Ovary (tissue), 3 donors: ENCODE results near the gene NLRC5.

Source experiments
- EP300 ChIP-seq: sonication (generic); formaldehyde crosslinking; IDR thresholded peaks from one replicate; pipeline ENCODE4 v1.6.1; 2017; ENCODE audit warnings: antibody characterized with exemption
- POLR2A ChIP-seq: fragments of 450-650 bp; IDR thresholded peaks from one replicate; pipeline ENCODE4 v1.6.1; 2017; ENCODE audit warnings: antibody characterized with exemption, mild to moderate bottlenecking, moderate library complexity
- TF ChIP-seq, protein P1 (sequence below), 3 donors: fragments of 450-650 bp in 2 of 3; fragments of 200-600 bp in 1 of 3; IDR thresholded peaks; one replicate each; pipeline versions ENCODE4 v1.5.1 to v1.8.0; 2016 to 2022; ENCODE audit warnings: antibody characterized with exemption in 3 of 3, mild to moderate bottlenecking in 1 of 3
- donor health status: DM: no; HTN: no; CAD: no.

DNA sequence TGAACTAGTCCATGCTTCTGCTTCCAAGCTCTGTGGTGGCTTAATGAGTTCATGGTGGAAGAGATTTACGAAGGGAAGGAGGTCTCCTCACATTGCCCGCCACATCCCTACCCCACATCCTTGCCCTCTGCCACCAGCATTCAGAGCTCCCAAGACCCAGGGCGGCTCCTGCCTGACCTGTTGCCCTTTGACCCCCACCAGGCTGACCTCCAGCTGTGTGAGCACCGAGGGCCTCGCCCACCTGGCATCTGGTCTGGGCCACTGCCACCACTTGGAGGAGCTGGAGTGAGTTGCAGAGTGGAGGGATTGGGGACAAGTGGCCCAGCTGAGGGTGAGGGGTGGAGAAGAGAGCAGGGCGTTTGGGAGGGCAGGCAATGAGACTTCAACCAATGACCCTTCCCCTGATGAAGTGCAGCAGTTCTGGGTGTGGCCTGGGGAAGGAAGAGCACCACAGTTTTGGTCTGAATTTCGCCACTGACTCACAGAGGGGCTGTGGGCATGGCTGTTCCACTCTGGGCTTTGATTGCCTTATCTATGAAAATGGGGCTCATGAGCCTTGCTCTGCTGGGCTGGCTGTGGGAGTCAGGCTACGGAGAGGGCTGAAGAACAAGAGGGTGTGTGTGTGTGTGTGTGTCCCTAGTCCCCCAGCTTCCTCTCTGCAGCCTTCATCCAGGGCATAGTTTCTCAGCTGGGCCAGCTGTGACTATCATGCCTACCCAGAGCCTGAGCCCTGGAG is 80.4 kb downstream of the NLRC5 start:
- TF ChIP-seq POLR2A: no peak
- TF ChIP-seq, protein P1, sequence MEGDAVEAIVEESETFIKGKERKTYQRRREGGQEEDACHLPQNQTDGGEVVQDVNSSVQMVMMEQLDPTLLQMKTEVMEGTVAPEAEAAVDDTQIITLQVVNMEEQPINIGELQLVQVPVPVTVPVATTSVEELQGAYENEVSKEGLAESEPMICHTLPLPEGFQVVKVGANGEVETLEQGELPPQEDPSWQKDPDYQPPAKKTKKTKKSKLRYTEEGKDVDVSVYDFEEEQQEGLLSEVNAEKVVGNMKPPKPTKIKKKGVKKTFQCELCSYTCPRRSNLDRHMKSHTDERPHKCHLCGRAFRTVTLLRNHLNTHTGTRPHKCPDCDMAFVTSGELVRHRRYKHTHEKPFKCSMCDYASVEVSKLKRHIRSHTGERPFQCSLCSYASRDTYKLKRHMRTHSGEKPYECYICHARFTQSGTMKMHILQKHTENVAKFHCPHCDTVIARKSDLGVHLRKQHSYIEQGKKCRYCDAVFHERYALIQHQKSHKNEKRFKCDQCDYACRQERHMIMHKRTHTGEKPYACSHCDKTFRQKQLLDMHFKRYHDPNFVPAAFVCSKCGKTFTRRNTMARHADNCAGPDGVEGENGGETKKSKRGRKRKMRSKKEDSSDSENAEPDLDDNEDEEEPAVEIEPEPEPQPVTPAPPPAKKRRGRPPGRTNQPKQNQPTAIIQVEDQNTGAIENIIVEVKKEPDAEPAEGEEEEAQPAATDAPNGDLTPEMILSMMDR (IDR thresholded peaks at IDR 0.05): no peak
- no peak for TF ChIP-seq EP300
